ENCODE data around the gene MCFD2.
"Not testable (repeated sequence)": the region's sequence is repeated elsewhere in the genome, so short reads cannot be mapped to it uniquely, and the experiment has no call there.

Gene MCFD2

DNA sequence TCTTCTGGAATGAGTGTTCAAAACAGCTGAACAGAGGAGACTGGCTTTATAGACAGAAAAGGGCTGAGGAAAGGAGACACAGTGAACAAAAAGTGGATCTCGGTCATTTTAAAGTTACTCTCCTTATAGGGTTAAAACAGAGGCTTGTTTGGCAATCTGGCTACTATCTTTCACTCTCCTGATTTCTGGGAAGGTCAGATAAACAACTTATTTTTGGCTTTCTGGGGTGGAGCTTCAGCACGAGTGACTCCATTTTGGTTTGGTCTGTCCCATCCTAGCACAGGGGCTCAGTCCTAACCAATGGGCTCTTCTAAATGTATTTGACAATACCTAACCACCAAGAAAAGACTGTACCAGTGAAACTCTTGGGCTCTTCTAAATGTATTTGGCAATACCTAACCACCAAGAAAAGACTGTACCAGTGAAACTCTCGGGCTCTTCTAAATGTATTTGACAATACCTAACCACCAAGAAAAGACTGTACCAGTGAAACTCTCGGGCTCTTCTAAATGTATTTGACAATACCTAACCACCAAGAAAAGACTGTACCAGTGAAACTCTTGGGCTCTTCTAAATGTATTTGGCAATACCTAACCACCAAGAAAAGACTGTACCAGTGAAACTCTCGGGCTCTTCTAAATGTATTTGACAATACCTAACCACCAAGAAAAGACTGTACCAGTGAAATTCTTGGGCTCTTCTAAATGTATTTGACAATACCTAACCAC, 39.5 kb downstream of the MCFD2 start:
- H3K36me3 Mint-ChIP-seq (ENCODE audit: low read depth), result not testable (repeated sequence)
- H3K4me1 Mint-ChIP-seq (ENCODE audit: low read depth), result peaks cover 14% of the 10 kb centered on the region

DNA sequence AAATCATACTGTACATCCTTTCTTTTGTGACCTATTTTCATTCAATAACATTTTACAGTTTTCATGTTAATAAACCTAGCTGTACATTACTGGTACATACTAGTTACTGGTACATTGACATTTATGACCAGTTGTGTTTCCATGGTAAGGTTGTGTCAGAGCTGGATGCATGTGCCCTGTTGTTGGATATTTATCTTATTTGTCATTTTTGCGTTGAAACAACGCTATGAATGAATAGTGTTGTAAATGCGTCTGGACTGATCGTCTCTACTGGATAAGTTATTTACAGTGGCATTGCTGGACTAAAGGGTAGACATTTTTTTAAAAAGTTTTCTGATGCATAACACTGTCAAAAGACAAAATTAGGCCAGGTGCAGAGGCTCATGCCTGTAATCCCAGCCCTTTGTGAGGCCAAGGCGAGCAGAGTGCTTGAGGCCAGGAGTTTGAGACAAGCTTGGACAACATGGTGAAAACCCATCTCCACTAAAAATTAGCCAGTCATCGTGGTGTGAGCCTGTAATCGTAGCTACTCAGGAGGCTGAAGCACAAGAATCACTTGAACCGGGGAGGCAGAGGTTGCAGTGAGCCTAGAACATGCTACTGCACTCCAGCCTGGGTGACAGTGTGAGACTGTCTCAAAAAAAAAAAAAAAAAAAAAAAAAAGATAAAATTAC, 40.2 kb downstream of the MCFD2 start:
- H3K4me1 Mint-ChIP-seq (ENCODE audit: low read depth), result peaks cover 20% of the 10 kb centered on the region
- H3K4me3 Mint-ChIP-seq, result no peak overlapping the region
- no peak overlapping the region for H3K27ac Mint-ChIP-seq
- H3K36me3 Mint-ChIP-seq (ENCODE audit: low read depth), result no peaks in the 10 kb centered on the region
- peaks cover 7% of the 10 kb centered on the region for H3K27me3 Mint-ChIP-seq
- H3K9me3 Mint-ChIP-seq, result no peaks in the 10 kb centered on the region

More for the DNA sequence above, 39.5 kb downstream of the MCFD2 start:
- not testable (repeated sequence) for H3K27ac Mint-ChIP-seq, H3K27me3 Mint-ChIP-seq, H3K4me3 Mint-ChIP-seq, H3K9me3 Mint-ChIP-seq

DNA sequence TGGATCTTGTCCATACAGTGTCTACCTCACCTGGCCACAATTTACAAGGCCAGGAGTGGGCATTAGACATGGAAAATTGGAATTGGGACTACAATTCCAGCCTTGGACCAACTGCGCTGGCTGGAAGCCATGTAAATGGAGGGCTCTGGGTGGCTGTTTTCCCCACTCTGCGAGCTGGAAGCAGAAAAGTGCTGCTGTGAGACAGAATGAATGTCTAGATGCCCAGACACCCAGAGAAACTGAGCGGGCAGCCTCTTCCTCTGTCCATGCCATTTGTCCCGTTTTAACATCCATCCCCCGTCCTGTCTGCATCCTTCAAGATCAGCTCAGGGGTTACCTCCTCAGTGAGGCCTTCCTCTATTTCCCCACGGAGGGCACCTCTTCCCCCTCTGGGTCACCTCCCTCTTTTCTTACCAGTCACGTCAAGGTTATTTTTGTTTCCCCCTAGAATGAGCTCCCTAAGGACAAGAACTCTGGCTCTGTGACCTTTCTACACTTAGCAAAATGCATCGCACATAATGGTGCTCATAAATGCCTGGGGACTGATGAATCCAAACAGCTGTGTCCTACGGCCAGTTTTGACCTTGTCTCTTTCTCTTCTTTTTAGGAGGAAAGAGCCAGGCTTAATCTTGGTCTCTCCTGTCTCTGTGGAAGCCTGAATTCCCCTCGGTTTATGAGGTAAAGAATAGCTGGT, 41.2 kb downstream of the MCFD2 start:
- H3K4me1 Mint-ChIP-seq (ENCODE audit: low read depth), result peaks cover 20% of the 10 kb centered on the region
- peak overlapping the region; percentile 19 for H3K27ac Mint-ChIP-seq
- H3K27me3 Mint-ChIP-seq, result peaks cover 7% of the 10 kb centered on the region
- no peaks in the 10 kb centered on the region for H3K36me3 Mint-ChIP-seq (ENCODE audit: low read depth)
- H3K4me3 Mint-ChIP-seq, result no peak overlapping the region
- no peaks in the 10 kb centered on the region for H3K9me3 Mint-ChIP-seq

DNA sequence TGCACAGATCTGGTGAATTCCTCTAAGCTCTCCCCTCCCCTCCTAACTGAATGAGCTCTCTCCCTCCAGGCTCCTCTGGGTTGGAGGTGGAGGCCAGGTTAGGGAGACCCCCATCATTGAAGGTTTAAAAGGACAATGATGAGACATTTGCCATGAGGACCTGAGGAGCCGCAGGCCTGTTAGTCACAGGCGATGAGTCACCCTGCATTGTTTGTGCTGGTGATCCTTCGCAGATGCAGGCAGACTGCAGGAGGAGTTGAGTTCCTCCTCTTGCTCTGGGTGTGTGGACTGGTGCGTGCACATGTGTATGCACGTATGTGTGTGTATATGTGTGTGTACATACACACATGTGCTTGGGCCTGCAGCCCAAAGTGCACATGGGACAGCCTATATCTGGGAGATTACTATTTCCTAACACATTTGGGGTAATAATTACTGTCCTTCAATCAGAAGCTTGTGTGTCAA, 42.0 kb downstream of the MCFD2 start:
- H3K9me3 Mint-ChIP-seq, result no peaks in the 10 kb centered on the region
- H3K36me3 Mint-ChIP-seq (ENCODE audit: low read depth), result no peaks in the 10 kb centered on the region
- H3K27ac Mint-ChIP-seq, result no peak overlapping the region
- H3K4me3 Mint-ChIP-seq, result no peak overlapping the region
- peaks cover 7% of the 10 kb centered on the region for H3K27me3 Mint-ChIP-seq
- H3K4me1 Mint-ChIP-seq (ENCODE audit: low read depth), result peaks cover 20% of the 10 kb centered on the region

DNA sequence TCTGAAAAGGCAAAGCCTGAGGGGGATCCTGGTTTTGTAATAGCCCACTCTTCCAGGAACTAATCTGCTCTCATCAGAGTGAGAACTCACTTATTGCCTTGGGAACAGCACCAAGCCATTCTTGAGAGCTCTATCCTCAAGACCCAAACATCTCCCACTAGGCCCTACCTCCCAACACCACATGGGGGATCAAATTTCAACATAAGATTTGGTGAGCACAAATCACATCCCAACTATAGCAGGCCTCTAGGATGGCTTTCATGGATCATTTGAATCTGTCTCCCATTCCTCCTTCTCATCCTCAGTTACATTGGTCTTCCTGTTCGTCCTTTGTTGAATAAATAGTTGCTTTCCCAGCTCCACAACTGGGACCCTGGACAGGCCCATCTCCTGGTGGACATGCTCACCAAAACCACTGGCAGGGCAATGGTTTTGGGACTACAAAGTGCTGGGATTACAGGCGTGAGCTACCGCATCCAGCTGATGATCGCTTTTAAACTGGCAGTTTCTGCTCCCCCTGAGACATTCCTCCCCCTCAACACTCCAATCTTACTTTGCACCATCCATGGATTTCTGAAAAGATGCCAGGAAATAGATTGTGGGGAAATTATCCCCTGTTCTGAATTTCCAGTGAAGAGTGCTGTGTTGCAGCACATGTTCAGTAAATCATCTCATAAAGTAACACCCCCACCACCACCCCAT, 42.6 kb downstream of the MCFD2 start:
- Mint-ChIP-seq H3K27me3 (peaks cover 7% of the 10 kb centered on the region), H3K4me1 (ENCODE audit: low read depth) (peaks cover 20% of the 10 kb centered on the region), H3K36me3 (ENCODE audit: low read depth) (no peaks in the 10 kb centered on the region), H3K9me3 (no peaks in the 10 kb centered on the region), H3K4me3 (no peak overlapping the region), H3K27ac (no peak overlapping the region)

DNA sequence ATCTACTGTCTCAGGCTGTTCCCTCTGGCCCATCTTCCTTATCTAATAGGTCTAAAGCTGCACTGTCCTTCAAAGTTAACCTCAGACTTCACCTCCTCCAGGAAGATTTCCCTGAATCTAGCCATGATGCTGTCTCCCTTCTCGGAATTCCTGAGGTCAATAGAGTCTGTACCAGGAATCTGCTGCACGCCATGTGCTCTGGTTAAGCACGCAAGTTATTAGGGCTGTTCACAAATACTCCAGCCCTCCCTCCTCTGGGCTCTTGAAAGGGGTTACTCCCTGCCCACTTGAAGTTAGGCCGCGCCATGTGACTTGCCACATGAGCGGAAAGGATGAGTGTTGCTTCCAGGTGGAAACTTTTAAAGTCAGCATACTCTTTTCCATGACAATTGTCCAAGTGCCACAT, 43.6 kb downstream of the MCFD2 start:
- no peaks in the 10 kb centered on the region for H3K9me3 Mint-ChIP-seq
- no peak overlapping the region for H3K4me3 Mint-ChIP-seq
- peak overlapping the region; percentile 63 for H3K27ac Mint-ChIP-seq
- H3K36me3 Mint-ChIP-seq (ENCODE audit: low read depth), result no peaks in the 10 kb centered on the region
- H3K4me1 Mint-ChIP-seq (ENCODE audit: low read depth), result peaks cover 20% of the 10 kb centered on the region
- H3K27me3 Mint-ChIP-seq, result peaks cover 7% of the 10 kb centered on the region

DNA sequence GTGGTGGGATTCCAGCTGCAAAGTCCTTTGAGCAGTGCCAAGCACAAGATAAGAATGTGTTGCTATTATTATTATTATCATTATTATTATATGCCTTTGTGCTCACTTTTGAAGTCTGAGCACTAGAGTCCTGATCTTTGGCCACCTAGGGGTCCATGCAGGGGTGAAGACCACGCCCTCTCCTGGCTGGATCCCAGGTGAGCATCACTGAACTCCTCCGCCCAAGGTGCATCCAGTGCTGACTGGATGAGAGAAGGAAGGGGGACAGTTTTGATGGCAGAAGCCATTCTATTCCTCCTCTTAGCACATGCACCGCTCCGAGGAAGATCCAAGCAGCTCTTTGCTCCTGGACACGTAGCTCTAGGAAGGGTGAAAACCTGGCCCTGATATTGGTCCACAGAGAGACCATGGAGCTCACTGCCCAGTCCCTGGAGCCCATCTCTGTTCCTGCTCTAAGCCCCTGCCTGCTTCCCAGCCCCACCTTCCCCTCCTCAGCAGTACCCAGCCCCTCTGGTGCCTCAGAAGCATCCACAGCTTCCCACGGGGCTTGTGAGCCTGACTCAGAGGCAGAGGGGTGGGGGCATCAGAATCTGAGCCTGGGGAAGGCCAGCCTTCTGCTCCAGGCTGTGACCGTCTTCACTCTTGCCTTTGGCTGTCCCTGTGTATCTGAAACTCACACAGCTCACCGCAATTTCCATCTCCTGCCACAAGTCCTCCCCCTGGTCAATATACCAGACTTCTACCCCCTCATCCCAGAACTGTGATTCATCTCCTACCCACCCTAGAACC, 45.4 kb downstream of the MCFD2 start:
- no peak overlapping the region for H3K4me3 Mint-ChIP-seq
- no peak overlapping the region for H3K27ac Mint-ChIP-seq
- H3K4me1 Mint-ChIP-seq (ENCODE audit: low read depth), result peaks cover 20% of the 10 kb centered on the region
- H3K27me3 Mint-ChIP-seq, result peaks cover 3% of the 10 kb centered on the region
- H3K36me3 Mint-ChIP-seq (ENCODE audit: low read depth), result no peaks in the 10 kb centered on the region
- H3K9me3 Mint-ChIP-seq, result no peaks in the 10 kb centered on the region

DNA sequence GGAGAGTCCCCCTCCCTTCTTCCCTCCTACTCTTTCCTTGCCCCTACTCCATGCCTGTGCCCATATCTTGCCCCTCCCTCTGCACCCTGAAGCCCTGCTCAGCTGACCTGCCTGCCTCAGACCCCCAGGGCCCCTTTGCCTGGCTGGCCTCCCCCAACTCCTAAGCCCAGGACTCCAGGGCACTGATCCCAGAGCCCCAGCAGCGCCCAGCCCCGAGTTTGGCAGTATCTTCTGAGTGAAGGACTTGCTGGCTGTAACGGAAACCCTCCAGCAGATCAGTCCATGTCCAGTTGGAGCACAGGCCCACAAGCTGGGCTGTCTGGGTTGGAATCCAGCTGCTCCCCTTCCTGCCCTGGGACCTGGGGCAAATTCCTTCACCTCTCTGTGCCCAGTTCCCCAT, 46.0 kb downstream of the MCFD2 start:
- Mint-ChIP-seq H3K36me3 (ENCODE audit: low read depth) (no peaks in the 10 kb centered on the region), H3K27me3 (peaks cover 7% of the 10 kb centered on the region), H3K27ac (no peak overlapping the region), H3K4me3 (no peak overlapping the region), H3K4me1 (ENCODE audit: low read depth) (peaks cover 20% of the 10 kb centered on the region), H3K9me3 (peaks cover 5% of the 10 kb centered on the region)

DNA sequence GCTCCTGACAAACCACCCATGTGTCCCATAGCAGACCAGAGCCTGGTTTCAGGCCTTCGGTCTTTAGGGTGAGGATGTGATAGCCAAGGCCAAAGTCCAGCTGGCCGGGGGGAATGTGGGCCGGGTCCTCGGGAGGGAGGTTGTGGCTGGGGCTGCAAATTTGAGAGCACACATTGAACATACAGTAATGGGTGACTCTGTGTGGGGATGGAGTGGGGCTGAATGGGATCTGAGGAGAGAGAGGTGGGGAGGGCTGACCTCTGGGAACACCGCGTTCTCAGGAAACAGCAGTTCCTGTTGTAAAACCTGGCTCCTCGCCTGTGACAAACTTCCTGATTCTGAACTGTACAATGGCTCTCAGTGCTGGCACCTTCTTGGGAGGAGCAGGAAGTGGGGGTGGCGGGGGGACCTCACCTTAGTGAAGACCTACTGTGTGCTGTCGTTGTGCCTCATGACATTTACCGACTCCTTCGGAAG, 48.8 kb downstream of the MCFD2 start:
- Mint-ChIP-seq H3K4me1 (ENCODE audit: low read depth) (peaks cover 6% of the 10 kb centered on the region), H3K36me3 (ENCODE audit: low read depth) (no peaks in the 10 kb centered on the region), H3K9me3 (peaks cover 9% of the 10 kb centered on the region), H3K27ac (no peak overlapping the region), H3K27me3 (peaks cover 6% of the 10 kb centered on the region), H3K4me3 (no peak overlapping the region)

DNA sequence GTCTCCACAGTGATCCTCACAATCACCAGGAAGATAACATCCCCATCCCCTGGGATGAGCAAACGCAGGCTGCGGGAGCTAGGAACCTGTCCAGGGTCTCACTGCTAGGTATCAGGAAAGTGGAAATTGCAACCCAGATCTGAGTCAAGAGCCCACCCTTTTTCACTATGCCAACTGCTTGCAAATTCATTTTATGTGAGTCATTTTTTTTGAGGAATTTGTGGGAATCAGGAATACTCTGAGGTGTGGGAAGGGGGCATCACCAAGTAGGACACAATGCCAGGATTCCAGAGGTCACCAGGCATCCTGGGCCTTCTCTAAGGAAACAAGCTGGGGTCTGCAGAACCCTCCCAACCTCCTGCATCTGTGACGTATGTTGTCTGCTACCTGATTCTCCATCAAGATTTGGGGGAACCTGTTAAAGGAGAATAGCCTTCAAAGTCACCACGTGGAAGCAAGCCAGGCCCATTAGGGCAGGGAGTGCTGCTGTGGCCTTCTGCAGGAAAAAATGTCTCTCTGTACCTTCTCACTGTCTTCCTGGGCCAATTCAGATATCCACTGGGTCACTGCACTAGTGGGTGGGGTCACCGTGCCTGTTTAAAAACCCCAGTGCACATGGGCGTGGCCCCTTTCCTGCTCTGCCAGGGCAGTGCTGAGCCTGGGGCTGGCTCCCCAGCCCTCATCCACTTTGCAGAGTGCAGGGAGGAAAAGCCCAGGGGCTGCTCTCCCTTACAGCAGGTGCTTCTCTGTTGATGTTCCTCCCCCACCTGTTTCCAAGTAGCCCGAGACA, 50.2 kb downstream of the MCFD2 start:
- no peaks in the 10 kb centered on the region for H3K4me1 Mint-ChIP-seq (ENCODE audit: low read depth)
- no peak overlapping the region for H3K4me3 Mint-ChIP-seq
- peaks cover 6% of the 10 kb centered on the region for H3K27me3 Mint-ChIP-seq
- no peak overlapping the region for H3K27ac Mint-ChIP-seq
- no peaks in the 10 kb centered on the region for H3K36me3 Mint-ChIP-seq (ENCODE audit: low read depth)
- H3K9me3 Mint-ChIP-seq, result peaks cover 9% of the 10 kb centered on the region

DNA sequence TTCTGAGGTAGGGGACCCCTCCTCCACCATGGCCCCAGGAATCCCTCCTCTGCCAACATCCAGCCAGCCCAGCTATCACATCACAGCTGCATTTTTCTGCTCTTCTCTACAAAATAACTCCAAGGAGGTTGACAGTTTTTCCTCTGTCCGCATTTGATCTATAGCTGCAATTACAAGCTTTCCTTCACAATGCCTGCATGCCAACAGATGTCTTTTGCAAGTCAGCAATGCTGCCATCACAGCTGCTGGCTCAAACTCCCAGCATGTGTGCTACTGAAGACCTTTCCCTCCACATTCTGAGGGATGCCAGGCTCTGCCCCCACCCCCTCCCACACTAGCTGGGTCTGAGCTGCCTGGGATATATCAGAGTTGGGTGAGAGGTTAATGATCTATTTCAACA, 51.7 kb downstream of the MCFD2 start:
- Mint-ChIP-seq H3K9me3 (peaks cover 9% of the 10 kb centered on the region), H3K4me1 (ENCODE audit: low read depth) (no peaks in the 10 kb centered on the region), H3K27me3 (peaks cover 6% of the 10 kb centered on the region), H3K36me3 (ENCODE audit: low read depth) (no peaks in the 10 kb centered on the region), H3K4me3 (no peak overlapping the region), H3K27ac (no peak overlapping the region)

DNA sequence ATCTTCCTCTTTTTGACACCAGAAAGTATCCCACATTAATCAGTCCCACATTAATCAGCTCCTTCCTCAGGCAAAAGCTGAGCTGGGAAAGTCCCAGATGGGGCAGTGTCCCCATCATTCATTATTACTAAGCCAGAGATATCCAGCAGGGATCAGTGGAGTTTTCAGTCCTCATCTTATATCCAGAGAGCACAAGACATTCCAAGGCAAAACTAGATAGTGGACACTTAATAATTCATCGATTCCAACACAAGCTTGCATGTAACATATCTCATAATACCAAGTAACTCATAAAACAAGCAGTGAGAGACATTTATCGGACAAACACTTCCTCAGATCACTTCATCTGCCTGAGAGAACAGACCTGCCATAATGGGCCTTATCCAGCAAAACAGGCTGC, 53.1 kb downstream of the MCFD2 start:
- Mint-ChIP-seq H3K9me3 (peaks cover 9% of the 10 kb centered on the region), H3K36me3 (ENCODE audit: low read depth) (no peaks in the 10 kb centered on the region), H3K27me3 (peaks cover 6% of the 10 kb centered on the region), H3K4me1 (ENCODE audit: low read depth) (no peaks in the 10 kb centered on the region), H3K4me3 (no peak overlapping the region), H3K27ac (no peak overlapping the region)

DNA sequence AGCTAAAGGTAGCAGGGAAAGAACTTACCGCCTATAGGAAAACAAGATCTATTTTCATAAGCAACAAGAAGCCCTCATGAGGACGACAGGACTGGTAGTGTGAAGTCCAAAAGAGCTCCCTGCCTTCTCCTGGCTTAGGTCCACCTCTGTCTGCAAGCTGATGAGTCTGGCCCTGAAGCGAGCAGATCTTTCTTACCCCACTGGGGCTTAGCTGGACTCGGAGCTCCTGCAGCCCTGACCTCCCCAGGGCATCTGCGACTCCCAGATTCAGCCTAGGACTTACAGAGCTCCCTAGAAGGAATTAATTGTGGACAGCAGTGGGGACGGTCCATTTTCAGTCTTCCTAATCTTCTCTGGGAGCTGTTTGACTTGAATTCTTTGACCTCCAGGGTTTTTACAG, 53.7 kb downstream of the MCFD2 start:
- Mint-ChIP-seq H3K36me3 (ENCODE audit: low read depth) (no peaks in the 10 kb centered on the region), H3K4me1 (ENCODE audit: low read depth) (no peaks in the 10 kb centered on the region), H3K27me3 (peaks cover 6% of the 10 kb centered on the region), H3K4me3 (no peak overlapping the region), H3K27ac (no peak overlapping the region), H3K9me3 (peaks cover 9% of the 10 kb centered on the region)
